GM23338 (cell line): ENCODE data around the gene B3GAT3. TPM values are rescaled to one million over a fixed set of nuclear protein-coding genes. Genes with fewer than 3 reads are reported as not detected.

Experiments used
- ATAC-seq: fragments of 200-7000 bp; cut with Tn5 transposase; 3 replicates; pipeline ENCODE4 v1.9.1; 2020
- DNase-seq: peaks from one replicate; pipeline ENCODE4 v3.0.0-alpha.2; 2015; ENCODE audit warnings: low spot score
- H2AFZ ChIP-seq: fragments of 200-600 bp; sonication (generic); 2 replicates; pipeline ENCODE4 v1.8.0; 2016; ENCODE audit warnings: antibody characterized with exemption, mild to moderate bottlenecking, moderate library complexity
- H3F3A ChIP-seq: fragments of 200-600 bp; sonication (generic); replicated peaks from 2 replicates; pipeline ENCODE4 v1.8.0; 2017; ENCODE audit warnings: antibody characterized with exemption, mixed run types, low read depth
- H3K27ac ChIP-seq: fragments of 200-600 bp; sonication (generic); 2 replicates; pipeline ENCODE4 v1.6.1; 2016; ENCODE audit warnings: low read depth
- H3K27me3 ChIP-seq: fragments of 200-600 bp; sonication (generic); 2 replicates; pipeline ENCODE4 v1.8.0; 2016; ENCODE audit warnings: mild to moderate bottlenecking, mixed run types, moderate library complexity; ENCODE audit not compliant: insufficient read depth
- H3K36me3 ChIP-seq: fragments of 200-600 bp; sonication (generic); 2 replicates; pipeline ENCODE4 v1.8.0; 2016; ENCODE audit warnings: mild to moderate bottlenecking; ENCODE audit not compliant: insufficient read depth
- H3K4me1 ChIP-seq: fragments of 200-600 bp; sonication (generic); 2 replicates; pipeline ENCODE4 v1.8.0; 2016; ENCODE audit warnings: mild to moderate bottlenecking, moderate library complexity; ENCODE audit not compliant: insufficient read depth
- H3K4me2 ChIP-seq: fragments of 200-600 bp; sonication (generic); 2 replicates; pipeline ENCODE4 v1.7.1; 2017; ENCODE audit warnings: mixed run types
- H3K4me3 ChIP-seq: fragments of 200-600 bp; sonication (generic); 2 replicates; pipeline ENCODE4 v1.6.1; 2016; ENCODE audit warnings: mixed run types
- H3K79me2 ChIP-seq: fragments of 200-600 bp; sonication (generic); replicated peaks from 2 replicates; pipeline ENCODE4 v1.8.0; 2017; ENCODE audit warnings: mild to moderate bottlenecking; ENCODE audit not compliant: insufficient read depth
- H3K9me2 ChIP-seq: fragments of 200-600 bp; sonication (generic); 2 replicates; pipeline ENCODE4 v1.8.0; 2017; ENCODE audit not compliant: insufficient read depth
- H4K20me1 ChIP-seq: fragments of 200-600 bp; sonication (generic); replicated peaks from 2 replicates; pipeline ENCODE4 v1.8.0; 2017; ENCODE audit warnings: mild to moderate bottlenecking; ENCODE audit not compliant: insufficient read depth
- H3K27ac Mint-ChIP-seq: 2 replicates; pipeline ENCODE4 v1.8.0; 2020; ENCODE audit warnings: inconsistent platforms, mild to moderate bottlenecking, moderate library complexity, mixed read lengths
- H3K27me3 Mint-ChIP-seq: 3 replicates; pipeline ENCODE4 v1.8.0; 2022; ENCODE audit warnings: low read depth, mild to moderate bottlenecking, moderate library complexity, mixed read lengths, inconsistent platforms; ENCODE audit not compliant: insufficient read depth, poor library complexity
- H3K36me3 Mint-ChIP-seq: 3 replicates; pipeline ENCODE4 v1.8.0; 2021; ENCODE audit warnings: low read depth, mild to moderate bottlenecking, inconsistent platforms, moderate library complexity, mixed read lengths
- H3K4me1 Mint-ChIP-seq: 3 replicates; pipeline ENCODE4 v1.8.0; 2020; ENCODE audit warnings: mild to moderate bottlenecking, inconsistent platforms, mixed read lengths
- H3K4me3 Mint-ChIP-seq: 3 replicates; pipeline ENCODE4 v1.8.0; 2021; ENCODE audit warnings: moderate library complexity, mild to moderate bottlenecking, inconsistent platforms, mixed read lengths
- H3K9me3 Mint-ChIP-seq: 3 replicates; pipeline ENCODE4 v1.8.0; 2020; ENCODE audit warnings: moderate library complexity, mild to moderate bottlenecking, inconsistent platforms, mixed read lengths
- CREB1 ChIP-seq: fragments of 250-450 bp; sonication (Bioruptor Pico); IDR thresholded peaks from 2 replicates; pipeline ENCODE4 v1.5.0; 2020; ENCODE audit warnings: low read depth, mild to moderate bottlenecking, moderate library complexity
- EZH2 ChIP-seq: fragments of 200-600 bp; sonication (generic); IDR thresholded peaks from one replicate; pipeline ENCODE4 v1.8.0; 2017; ENCODE audit warnings: antibody characterized with exemption, mild to moderate bottlenecking, low read depth; ENCODE audit not compliant: unreplicated experiment
- EZH2phosphoT487 ChIP-seq: fragments of 200-600 bp; sonication (generic); IDR thresholded peaks from one replicate; pipeline ENCODE4 v1.8.1; 2018; ENCODE audit warnings: antibody characterized with exemption; ENCODE audit not compliant: unreplicated experiment
- JUNB ChIP-seq: IDR thresholded peaks from one replicate; pipeline ENCODE4 v1.6.1; 2016; ENCODE audit warnings: antibody characterized with exemption; ENCODE audit not compliant: unreplicated experiment
- NANOG ChIP-seq: IDR thresholded peaks from 2 replicates; pipeline ENCODE4 v1.6.1; 2016; ENCODE audit warnings: antibody characterized with exemption, borderline replicate concordance
- POLR2AphosphoS5 ChIP-seq: IDR thresholded peaks from 2 replicates; pipeline ENCODE4 v1.6.1; 2016; ENCODE audit warnings: antibody characterized with exemption, low read depth
- STAT1 ChIP-seq: IDR thresholded peaks from one replicate; pipeline ENCODE4 v1.6.1; 2016; ENCODE audit warnings: antibody characterized with exemption; ENCODE audit not compliant: unreplicated experiment
- ZNF114 ChIP-seq: fragments of 250-450 bp; sonication (Bioruptor Pico); IDR thresholded peaks from 2 replicates; pipeline ENCODE4 v1.5.0; 2020; ENCODE audit warnings: mild to moderate bottlenecking, moderate library complexity
- ZNF331 ChIP-seq: fragments of 250-450 bp; sonication (Bioruptor Pico); IDR thresholded peaks from 2 replicates; pipeline ENCODE4 v1.5.0; 2020; ENCODE audit warnings: low read depth, mild to moderate bottlenecking, moderate library complexity
- polyA plus RNA-seq: library from polyadenylated mRNA; unstranded; fragments of >200 nt; fragmentation: Nextera tagmentation; extraction: Ambion mirVana; gene quantifications from 2 replicates; pipeline ENCODE4 v1.2.1, GENCODE V29; 2016
- total RNA-seq: library from RNA; depleted of rRNA; stranded (reverse); fragments of >200 nt; shearing (Covaris generic); gene quantifications from 2 replicates; pipeline ENCODE4 v1.2.3, GENCODE V29; 2014
- TF ChIP-seq, protein P1 (sequence below): IDR thresholded peaks from one replicate; pipeline ENCODE4 v1.6.1; 2018; ENCODE audit warnings: antibody characterized with exemption; ENCODE audit not compliant: unreplicated experiment
- TF ChIP-seq, protein P2 (sequence below): IDR thresholded peaks from 2 replicates; pipeline ENCODE4 v1.6.1; 2016; ENCODE audit warnings: antibody characterized with exemption
- TF ChIP-seq, protein P3 (sequence below): fragments of 250-450 bp; sonication (Bioruptor Pico); IDR thresholded peaks from 2 replicates; pipeline ENCODE4 v1.5.0; 2020; ENCODE audit warnings: mild to moderate bottlenecking, moderate library complexity
- TF ChIP-seq, protein P4 (sequence below), 2 experiments: fragments of 200-600 bp in 1 of 2; sonication (generic) in 1 of 2; conservative IDR thresholded peaks; 2 replicates each; pipeline versions ENCODE4 v1.5.1 to v1.6.1; 2016 to 2017; ENCODE audit warnings: antibody characterized with exemption in 2 of 2, low read depth in 2 of 2, mild to moderate bottlenecking in 2 of 2, moderate library complexity in 1 of 2

Gene B3GAT3
- total and polyA plus RNA-seq, 2 experiments from 2014 or later: 16.4 to 18.4 TPM

DNA sequence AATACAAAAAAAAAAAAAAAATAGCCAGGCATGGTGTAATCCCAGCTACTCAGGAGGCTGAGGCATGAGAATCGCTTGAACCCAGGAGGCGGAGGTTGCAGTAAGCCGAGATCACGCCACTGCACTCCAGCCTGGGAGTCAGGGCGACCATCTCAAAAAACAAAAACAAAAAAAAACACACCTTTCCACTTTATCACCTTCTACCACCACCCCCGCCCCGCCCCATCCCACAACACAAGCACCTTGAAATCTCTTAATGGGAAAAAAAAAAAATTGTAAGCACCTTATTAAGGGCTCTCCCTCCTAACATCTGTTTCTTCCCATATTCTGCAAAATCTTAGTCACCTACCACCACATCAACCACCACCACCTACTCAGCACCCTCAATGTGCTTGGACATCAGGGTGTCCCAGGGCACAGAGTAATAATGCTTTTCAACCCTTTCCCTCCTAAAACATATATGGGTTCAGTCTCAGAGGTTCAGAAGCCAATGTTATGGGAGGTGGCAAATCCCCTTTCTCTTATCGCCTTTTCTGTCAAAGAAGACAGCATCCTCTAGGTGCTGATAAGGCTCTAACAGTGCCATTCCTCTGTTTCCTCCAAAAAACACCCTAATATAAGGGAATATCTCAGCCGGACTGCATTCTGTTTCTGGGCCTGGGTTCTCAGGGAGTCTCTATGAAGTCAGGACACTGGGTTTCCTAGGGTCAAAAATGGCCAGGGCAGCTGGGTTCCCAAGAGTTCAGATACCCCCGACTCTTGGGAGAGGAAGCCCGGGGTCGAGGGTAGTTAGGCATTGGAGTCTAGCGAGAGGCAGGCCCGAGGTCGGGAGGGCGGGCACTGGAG lies 30.6 kb upstream of the B3GAT3 start:
- peak overlapping the region; percentile 100 for H3K4me3 ChIP-seq
- H3K27me3 Mint-ChIP-seq: peaks cover 10% of the 10 kb centered on the region
- H3K4me1 Mint-ChIP-seq: peaks cover 8% of the 10 kb centered on the region
- no peaks in the 10 kb centered on the region for H3K9me3 Mint-ChIP-seq
- H3K79me2 ChIP-seq: peaks cover 24% of the 10 kb centered on the region
- H3K4me3 Mint-ChIP-seq: peak overlapping the region; percentile 87
- H3F3A ChIP-seq: peaks cover 7% of the 10 kb centered on the region; the same call in 1 of the 2 replicates
- peaks cover 9% of the 10 kb centered on the region; the same call in 1 of the 2 replicates for H3K4me1 ChIP-seq
- 0 out of 2 replicates have a peak, but pooled peaks cover 3% of the 10 kb centered on the region for H3K36me3 ChIP-seq
- ATAC-seq (no peak), DNase-seq (no peak)
- H3K36me3 Mint-ChIP-seq: peaks cover 16% of the 10 kb centered on the region
- H3K4me2 ChIP-seq: peak overlapping the region; percentile 100
- no peaks in the 10 kb centered on the region for H3K9me2 ChIP-seq
- H3K27ac ChIP-seq: peak overlapping the region; percentile 86
- H2AFZ ChIP-seq: peak overlapping the region; percentile 81
- no peaks in the 10 kb centered on the region for H4K20me1 ChIP-seq
- H3K27me3 ChIP-seq: no peaks in the 10 kb centered on the region
- H3K27ac Mint-ChIP-seq: peak overlapping the region; percentile 95
- TF ChIP-seq JUNB (no peak), ZNF331 (no peak), EZH2 (no peak), NANOG (no peak), CREB1 (CRISPR knock-in tag) (no peak), ZNF114 (CRISPR knock-in tag) (no peak), EZH2phosphoT487 (no peak), POLR2AphosphoS5 (no peak), STAT1 (no peak)
- TF ChIP-seq, protein P1, sequence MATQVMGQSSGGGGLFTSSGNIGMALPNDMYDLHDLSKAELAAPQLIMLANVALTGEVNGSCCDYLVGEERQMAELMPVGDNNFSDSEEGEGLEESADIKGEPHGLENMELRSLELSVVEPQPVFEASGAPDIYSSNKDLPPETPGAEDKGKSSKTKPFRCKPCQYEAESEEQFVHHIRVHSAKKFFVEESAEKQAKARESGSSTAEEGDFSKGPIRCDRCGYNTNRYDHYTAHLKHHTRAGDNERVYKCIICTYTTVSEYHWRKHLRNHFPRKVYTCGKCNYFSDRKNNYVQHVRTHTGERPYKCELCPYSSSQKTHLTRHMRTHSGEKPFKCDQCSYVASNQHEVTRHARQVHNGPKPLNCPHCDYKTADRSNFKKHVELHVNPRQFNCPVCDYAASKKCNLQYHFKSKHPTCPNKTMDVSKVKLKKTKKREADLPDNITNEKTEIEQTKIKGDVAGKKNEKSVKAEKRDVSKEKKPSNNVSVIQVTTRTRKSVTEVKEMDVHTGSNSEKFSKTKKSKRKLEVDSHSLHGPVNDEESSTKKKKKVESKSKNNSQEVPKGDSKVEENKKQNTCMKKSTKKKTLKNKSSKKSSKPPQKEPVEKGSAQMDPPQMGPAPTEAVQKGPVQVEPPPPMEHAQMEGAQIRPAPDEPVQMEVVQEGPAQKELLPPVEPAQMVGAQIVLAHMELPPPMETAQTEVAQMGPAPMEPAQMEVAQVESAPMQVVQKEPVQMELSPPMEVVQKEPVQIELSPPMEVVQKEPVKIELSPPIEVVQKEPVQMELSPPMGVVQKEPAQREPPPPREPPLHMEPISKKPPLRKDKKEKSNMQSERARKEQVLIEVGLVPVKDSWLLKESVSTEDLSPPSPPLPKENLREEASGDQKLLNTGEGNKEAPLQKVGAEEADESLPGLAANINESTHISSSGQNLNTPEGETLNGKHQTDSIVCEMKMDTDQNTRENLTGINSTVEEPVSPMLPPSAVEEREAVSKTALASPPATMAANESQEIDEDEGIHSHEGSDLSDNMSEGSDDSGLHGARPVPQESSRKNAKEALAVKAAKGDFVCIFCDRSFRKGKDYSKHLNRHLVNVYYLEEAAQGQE: no peak
- TF ChIP-seq, protein P2, sequence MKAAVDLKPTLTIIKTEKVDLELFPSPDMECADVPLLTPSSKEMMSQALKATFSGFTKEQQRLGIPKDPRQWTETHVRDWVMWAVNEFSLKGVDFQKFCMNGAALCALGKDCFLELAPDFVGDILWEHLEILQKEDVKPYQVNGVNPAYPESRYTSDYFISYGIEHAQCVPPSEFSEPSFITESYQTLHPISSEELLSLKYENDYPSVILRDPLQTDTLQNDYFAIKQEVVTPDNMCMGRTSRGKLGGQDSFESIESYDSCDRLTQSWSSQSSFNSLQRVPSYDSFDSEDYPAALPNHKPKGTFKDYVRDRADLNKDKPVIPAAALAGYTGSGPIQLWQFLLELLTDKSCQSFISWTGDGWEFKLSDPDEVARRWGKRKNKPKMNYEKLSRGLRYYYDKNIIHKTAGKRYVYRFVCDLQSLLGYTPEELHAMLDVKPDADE: no peak
- TF ChIP-seq, protein P3, sequence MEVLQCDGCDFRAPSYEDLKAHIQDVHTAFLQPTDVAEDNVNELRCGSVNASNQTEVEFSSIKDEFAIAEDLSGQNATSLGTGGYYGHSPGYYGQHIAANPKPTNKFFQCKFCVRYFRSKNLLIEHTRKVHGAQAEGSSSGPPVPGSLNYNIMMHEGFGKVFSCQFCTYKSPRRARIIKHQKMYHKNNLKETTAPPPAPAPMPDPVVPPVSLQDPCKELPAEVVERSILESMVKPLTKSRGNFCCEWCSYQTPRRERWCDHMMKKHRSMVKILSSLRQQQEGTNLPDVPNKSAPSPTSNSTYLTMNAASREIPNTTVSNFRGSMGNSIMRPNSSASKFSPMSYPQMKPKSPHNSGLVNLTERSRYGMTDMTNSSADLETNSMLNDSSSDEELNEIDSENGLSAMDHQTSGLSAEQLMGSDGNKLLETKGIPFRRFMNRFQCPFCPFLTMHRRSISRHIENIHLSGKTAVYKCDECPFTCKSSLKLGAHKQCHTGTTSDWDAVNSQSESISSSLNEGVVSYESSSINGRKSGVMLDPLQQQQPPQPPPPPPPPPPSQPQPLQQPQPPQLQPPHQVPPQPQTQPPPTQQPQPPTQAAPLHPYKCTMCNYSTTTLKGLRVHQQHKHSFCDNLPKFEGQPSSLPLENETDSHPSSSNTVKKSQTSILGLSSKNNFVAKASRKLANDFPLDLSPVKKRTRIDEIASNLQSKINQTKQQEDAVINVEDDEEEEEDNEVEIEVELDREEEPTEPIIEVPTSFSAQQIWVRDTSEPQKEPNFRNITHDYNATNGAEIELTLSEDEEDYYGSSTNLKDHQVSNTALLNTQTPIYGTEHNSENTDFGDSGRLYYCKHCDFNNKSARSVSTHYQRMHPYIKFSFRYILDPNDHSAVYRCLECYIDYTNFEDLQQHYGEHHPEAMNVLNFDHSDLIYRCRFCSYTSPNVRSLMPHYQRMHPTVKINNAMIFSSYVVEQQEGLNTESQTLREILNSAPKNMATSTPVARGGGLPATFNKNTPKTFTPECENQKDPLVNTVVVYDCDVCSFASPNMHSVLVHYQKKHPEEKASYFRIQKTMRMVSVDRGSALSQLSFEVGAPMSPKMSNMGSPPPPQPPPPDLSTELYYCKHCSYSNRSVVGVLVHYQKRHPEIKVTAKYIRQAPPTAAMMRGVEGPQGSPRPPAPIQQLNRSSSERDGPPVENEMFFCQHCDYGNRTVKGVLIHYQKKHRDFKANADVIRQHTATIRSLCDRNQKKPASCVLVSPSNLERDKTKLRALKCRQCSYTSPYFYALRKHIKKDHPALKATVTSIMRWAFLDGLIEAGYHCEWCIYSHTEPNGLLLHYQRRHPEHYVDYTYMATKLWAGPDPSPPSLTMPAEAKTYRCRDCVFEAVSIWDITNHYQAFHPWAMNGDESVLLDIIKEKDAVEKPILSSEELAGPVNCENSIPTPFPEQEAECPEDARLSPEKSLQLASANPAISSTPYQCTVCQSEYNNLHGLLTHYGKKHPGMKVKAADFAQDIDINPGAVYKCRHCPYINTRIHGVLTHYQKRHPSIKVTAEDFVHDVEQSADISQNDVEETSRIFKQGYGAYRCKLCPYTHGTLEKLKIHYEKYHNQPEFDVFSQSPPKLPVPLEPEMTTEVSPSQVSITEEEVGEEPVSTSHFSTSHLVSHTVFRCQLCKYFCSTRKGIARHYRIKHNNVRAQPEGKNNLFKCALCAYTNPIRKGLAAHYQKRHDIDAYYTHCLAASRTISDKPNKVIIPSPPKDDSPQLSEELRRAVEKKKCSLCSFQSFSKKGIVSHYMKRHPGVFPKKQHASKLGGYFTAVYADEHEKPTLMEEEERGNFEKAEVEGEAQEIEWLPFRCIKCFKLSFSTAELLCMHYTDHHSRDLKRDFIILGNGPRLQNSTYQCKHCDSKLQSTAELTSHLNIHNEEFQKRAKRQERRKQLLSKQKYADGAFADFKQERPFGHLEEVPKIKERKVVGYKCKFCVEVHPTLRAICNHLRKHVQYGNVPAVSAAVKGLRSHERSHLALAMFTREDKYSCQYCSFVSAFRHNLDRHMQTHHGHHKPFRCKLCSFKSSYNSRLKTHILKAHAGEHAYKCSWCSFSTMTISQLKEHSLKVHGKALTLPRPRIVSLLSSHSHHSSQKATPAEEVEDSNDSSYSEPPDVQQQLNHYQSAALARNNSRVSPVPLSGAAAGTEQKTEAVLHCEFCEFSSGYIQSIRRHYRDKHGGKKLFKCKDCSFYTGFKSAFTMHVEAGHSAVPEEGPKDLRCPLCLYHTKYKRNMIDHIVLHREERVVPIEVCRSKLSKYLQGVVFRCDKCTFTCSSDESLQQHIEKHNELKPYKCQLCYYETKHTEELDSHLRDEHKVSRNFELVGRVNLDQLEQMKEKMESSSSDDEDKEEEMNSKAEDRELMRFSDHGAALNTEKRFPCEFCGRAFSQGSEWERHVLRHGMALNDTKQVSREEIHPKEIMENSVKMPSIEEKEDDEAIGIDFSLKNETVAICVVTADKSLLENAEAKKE (CRISPR knock-in tag): no peak
- TF ChIP-seq, protein P4, sequence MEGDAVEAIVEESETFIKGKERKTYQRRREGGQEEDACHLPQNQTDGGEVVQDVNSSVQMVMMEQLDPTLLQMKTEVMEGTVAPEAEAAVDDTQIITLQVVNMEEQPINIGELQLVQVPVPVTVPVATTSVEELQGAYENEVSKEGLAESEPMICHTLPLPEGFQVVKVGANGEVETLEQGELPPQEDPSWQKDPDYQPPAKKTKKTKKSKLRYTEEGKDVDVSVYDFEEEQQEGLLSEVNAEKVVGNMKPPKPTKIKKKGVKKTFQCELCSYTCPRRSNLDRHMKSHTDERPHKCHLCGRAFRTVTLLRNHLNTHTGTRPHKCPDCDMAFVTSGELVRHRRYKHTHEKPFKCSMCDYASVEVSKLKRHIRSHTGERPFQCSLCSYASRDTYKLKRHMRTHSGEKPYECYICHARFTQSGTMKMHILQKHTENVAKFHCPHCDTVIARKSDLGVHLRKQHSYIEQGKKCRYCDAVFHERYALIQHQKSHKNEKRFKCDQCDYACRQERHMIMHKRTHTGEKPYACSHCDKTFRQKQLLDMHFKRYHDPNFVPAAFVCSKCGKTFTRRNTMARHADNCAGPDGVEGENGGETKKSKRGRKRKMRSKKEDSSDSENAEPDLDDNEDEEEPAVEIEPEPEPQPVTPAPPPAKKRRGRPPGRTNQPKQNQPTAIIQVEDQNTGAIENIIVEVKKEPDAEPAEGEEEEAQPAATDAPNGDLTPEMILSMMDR (conservative IDR thresholded peaks at IDR 0.05; ENCODE audit: low read depth in 2 of 2): no peak
